ENCODE measurements around the gene FOXP1.

Gene FOXP1

DNA sequence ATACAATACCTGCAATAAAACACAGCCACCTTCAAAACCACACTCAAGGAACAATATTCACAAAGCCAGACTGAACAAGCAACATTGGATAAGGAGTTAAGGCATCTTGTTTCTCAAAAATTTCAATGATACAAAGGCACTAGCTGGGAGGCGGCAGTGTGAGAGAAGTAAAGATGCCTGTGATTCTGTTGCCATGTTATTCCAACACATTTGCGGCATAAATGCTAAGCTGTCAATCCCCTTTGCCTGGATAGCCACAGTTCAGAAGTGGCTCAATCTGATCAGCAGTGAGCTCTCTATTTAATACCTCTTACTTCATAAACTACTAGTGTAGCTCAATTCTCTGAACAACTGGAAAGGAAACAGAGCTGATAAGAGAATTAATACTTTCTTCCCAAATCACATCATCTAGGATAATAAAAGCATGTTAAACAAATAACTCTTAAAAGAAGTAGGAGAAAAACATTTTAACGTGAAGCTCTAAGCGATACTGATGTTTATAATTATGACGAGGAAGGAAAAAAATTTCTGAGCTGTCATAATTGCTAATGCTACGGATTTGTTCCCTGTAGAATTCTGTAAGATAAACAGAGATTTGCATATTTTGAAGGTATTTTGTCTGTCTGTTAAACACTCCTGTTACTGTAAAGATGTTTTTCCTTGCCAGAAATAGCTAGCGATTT lies 358.4 kb downstream of the FOXP1 start:
- DNase-seq (ENCODE audit: low spot score) (no peak), FAIRE-seq (no peak)

DNA sequence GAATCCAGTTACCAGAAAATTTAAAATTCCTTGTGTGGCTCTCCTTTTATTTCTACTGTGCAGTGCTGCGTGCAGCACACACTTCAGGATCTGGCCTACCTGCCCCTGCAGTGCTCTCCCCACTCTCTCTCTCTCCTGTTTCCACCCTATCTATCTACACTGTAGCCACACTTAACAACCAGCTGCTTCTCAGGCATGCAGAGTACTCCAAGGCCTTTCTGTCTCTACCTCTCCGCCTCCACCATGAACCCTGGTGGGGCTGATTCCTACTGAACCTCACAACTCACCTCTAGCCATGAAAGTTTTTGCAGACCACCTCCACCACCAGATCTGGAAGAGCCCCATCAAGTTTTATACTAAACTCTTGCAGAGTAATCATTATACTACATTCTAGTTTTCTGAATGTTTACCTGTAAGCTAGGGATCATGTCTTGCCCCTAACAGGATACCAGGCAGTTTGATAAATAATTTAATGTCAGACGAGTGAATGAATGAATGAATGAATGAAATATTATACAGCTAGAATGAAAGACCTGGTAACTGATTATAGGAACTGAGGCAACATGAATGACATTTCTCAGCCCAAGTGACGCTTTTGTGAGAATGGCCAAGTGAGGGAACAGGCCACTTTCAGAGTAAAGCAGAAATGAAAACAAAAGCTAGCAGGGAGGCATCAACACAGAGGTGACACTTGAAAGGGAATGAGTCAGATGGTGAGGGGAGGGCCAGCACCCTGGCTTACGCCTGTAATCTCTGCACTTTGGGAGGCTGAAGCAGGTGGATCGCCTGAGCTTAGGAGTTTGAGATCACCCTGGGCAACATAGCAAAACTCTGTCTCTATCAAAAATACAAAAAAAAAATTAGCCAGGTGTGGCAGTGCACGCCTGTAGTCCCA lies 363.5 kb downstream of the FOXP1 start:
- no peak for FAIRE-seq
- DNase-seq (ENCODE audit: low spot score): no peak

DNA sequence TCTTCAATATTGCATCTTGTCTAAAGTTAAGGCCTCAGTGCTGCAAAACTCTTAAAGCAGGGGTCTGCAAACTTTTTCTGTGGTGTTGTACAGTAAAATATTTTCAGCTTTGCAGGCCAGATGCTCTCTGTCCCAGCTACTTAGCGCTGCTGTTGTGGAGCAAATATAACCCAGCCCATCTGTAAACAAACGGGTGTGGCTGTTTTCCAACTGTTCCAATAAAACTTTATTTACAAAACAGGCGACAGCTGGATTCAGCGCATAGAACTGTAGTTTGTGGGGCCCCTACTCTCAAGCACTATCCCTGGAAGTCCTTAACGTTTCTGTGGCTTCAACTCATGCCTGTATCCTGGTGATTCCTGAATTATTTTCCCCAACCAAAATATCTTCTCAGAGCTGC lies 365.0 kb downstream of the FOXP1 start:
- FAIRE-seq (no peak), DNase-seq (ENCODE audit: low spot score) (no peak)

DNA sequence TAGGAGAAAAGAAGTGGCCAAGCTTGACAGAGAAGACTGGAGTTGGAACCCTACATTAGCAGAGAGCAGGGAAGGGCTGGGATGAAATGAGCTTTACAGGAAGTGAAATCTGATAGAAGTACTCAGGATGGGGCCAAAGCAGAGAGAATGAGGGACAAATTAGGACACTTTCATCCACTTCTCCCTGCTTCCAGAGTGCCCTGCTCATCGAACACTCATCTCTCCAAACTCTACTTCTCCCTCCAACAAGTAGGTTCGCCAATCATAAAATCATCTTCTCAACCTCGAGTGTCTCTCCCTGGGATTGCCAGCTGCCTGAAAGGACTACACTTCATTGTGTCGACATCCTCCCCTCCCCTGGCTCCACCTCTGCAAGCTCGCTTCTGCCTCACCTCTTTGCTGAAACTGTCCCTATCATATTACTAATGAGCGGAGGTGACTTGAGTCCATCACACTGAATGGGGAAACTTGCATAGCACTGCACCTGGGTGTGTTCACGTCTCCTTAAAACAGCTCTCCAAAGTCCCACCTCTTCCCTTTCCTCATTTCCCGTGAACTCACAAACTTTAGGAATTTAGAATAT lies 365.8 kb downstream of the FOXP1 start:
- DNase-seq (ENCODE audit: low spot score) (no peak), FAIRE-seq (no peak)

DNA sequence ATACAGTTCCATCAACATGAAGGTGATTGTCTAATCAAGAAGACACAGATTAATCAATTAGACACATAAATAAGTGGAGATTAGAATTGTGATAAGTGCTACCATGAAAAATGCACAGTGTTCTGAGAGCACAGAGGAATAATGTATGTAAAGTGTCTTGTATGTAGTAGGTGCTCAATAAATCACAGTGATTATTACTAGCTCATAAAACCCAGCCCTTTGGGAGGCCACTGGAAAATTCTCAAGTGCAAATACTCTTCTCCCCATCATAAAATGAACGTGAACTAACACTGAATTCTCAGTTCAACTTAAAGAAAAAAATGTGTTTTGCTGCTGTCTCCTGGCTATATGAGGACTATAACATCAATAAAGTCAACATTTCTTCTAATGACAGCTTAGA lies 368.2 kb downstream of the FOXP1 start:
- DNase-seq (ENCODE audit: low spot score) (no peak), FAIRE-seq (no peak)

DNA sequence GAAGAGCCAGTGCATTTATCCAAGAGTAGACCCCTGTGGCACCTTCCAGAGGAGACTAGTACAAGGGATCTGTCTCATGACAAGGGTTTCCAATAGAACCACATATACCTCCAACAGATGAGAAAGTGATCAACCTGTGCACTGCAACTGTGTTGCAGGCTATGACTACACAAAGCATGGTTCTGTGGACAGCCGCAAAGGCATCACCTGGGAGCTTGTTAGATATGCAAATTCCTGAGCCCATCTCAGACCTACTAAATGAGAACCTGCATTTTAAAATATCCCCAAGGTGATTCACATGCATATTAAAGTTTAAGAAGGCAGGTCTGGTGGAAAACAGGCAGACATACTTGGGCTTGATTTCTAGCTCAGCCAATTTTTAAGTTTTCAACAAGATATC lies 368.7 kb downstream of the FOXP1 start:
- FAIRE-seq: no peak
- no peak for DNase-seq (ENCODE audit: low spot score)

DNA sequence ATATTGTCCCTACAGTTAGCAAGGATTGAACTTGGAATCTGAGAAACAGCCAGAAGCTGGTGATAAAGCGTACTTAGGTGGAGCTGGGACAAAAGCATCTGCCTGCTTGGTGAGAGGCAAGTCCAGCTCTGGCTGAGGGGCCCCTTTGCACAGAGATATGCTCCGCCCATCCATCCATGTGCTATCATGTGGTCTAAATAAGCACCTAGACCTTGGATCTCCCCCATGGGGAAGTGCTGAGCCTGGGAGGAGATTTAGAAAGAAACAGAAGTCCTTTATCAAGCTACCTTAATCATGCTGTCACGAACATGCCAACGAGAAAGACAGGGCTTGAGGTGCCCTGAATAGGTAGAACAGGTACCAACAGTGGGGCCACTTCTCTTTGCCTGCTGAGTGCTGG lies 369.5 kb downstream of the FOXP1 start:
- DNase-seq (ENCODE audit: low spot score): no peak
- FAIRE-seq: no peak

DNA sequence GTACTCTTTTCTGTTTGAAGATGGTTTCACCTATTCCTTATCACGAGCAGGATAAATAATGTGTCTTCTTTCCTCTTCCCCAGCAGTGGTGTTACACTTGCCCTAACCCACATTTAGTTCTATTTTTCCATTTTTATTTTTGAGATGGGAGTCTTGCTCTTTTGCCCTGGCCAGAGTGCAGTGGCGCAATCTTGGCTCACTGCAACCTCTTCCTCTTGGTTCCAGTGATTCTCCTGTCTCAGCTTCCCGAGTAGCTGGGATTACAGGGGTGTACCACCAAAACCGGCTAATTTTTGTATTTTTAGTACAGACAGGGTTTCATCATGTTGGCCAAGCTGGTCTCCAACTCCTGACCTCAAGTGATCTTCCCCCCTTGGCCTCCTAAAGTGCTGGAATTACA lies 372.4 kb downstream of the FOXP1 start:
- FAIRE-seq (no peak), DNase-seq (ENCODE audit: low spot score) (no peak)

DNA sequence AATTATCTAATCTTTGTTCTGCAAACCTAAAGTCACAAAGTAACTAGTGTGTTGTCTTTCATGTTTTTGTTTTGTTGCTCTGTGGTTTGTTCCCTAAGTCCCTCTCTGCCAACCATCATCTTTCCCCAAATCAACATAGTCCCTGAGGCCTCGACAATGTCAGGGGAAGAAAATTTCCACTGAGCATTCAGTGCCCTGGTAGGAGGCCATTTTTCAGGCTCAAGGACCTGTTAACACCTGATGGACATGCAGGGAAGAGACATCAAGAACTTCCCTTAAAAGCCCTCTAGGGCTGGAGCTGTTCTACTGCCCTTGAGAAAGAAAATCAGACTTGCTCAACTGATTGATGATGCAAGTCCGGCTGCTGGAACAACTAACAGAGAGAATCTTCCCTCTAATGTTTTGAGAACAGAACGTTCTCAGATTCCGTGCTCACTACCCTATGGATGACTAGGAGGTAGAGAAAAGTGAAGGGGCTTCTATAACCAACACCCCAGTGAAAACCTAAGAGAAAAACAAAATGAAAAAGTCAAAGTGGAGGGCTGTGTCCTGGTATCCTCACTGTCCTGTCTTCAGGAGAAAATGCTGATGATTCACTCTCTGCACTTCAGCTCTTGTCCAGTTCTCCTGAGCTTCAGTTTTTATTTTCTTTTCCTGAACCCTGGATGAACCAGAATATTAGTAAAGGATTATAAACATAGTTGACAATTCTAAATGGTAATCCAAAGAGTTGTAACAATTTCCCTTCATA lies 373.1 kb downstream of the FOXP1 start:
- FAIRE-seq (no peak), DNase-seq (ENCODE audit: low spot score) (no peak)

DNA sequence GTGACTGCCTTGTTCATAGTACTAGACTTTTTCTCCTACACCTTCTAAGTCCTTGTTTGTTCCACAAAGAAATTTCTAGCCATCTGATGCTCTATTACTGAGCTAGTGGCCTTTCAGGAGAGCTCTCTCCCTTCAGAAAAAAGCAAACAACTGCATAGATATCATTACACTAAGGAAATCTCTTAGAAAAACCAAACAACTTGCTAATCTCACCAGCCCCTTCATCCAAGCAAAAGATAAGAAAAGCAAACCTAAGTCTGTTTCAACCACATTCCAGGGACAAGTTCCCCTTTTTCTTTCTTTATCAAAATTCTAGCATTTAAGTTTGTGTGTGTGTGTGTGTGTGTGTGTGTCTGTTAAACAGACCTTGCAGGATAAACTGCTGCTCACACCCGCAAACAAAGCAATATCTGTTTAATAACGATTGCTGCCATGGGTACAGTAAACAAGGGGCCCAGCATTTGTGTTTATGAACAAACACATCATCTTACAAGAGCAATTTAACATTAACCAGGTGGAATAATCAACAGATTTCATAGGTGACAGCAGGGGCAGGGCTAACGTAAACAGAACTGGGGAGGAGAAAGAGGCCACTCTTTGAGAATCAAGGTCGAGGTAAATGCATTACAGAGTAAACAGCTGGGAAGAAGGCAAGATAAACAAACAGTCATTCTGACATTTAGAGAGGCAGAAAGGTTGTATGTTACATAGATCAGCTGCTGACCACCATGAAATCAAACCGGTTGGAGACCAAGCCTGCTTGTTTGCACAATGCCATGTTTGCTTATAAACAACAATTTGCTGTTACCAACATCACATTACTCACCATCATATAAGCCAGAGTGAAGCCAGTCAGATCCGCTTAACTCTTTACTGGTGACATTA lies 375.1 kb downstream of the FOXP1 start:
- FAIRE-seq (no peak), DNase-seq (ENCODE audit: low spot score) (no peak)

DNA sequence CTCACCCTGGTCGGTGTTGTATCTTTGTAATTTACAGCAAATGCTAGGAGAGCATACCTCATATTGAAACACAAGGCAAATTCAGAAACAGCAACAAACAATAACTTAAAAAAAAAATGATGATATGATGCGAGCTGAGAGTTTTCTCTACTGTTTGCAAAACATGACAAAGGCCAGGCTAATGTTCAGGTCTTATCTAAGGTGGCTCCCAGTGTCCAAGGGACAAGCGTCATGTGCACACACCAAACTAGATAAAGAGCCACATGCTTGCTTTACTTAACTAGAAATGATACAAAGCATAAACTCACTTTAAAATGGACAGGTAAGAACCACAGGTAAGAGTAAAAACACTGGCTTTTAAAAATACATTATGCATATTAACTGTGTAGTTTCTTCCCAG lies 375.9 kb downstream of the FOXP1 start:
- DNase-seq (ENCODE audit: low spot score) (no peak), FAIRE-seq (no peak)

DNA sequence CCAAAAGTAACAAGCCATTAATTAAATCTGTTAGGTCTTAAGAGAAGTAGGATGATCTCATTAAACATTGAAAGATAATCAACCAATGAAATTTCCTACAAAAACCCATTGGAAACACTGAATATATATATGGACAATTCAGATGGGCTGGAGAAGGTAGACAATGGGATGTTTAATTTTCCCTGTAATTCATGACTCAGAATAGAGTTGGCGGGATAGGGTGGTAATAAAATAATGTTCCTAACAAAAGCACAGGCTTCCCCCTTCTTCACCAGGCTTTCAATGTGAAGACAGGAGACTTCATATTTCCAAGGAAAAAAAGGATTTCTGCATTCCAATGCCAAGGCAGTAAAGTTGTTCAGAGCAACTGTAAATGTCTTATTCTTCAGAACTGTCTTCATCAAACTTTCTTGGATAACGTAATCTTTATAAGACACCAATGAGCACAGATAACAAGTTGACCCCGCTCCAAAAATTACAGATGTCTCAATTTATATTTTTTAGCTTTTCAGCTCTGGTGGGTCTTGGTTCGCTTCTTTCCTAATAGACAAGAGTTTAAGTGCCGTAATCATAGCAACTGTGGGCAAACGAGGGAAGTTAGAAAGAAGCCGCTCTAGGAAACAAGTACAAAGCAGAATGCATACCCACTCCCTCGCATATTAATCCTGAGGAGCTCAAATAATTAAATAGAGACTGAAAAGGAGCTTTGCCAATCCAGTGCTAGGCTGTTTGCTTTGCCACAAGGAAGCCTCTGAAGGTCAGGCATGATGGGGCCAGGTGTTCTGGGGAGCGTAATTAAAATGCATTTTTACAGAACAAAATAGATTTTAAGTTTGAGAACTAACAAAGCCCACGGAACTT lies 377.0 kb downstream of the FOXP1 start:
- FAIRE-seq: no peak
- no peak for DNase-seq (ENCODE audit: low spot score)

DNA sequence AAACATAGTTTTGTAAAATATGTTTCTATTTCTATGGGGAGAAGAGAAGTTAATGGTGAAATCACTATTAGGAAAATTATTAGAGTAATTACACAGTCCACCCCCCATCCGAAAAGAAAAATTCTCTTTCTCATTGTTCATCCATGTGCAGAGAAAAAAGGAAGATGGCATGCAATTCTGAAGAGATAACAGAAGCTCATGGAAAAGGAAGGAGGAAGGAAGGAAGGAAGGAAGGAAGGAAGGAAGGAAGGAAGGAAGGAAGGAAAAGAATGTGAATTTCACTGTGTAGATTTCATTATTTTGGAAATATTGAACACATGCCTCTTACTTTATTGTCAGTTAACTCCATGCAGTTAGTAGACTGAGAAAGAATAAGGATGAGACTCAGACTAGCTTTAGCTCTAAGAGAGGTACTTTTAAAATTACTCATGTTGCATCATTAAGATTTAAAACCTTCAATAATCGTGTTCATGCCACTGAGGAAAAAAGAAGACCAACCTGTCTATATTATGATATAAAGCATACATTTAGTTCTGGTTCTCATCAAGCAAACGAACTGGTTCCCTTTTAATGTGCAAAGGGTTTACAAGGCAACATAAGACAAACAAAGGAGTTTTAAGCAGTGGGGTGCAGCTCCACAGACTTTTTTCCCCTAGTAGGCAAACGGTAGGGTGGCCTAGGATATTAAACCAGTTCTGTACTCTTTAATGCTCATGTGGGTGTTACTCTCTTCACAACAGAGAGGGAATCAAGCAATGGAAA lies 379.6 kb downstream of the FOXP1 start:
- FAIRE-seq (no peak), DNase-seq (ENCODE audit: low spot score) (no peak)

DNA sequence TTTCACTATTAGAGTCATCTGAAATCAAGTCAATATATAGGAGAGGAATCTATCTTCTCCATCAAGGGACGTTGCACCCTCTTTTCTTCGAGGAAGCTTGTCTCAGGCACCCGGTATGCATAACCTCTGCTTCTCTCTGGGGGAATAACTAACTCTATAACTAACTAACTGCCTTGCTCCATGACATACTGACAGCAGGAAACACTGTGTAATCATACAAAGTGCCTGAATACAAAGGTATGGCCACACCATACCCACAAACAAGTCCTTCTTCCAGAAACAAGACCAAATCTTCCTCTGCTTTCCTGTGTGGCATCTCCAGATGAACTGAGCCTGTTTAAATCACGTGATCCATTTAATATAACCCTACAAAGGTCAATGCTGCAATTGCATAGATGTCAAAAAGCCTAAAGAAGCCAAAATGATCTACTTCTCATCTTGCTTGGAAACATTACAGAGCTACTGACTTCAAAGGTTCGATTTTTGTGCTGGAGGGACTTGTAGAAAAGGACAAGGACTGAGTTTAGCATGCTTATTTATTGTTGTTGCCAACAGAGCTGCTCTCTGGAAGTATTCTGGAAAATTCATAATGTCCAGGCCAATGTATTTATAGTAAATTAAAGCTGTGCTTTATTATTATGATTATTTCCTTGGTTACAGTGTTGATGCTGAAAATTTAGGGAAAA lies 380.5 kb downstream of the FOXP1 start:
- DNase-seq (ENCODE audit: low spot score) (no peak), FAIRE-seq (no peak)

DNA sequence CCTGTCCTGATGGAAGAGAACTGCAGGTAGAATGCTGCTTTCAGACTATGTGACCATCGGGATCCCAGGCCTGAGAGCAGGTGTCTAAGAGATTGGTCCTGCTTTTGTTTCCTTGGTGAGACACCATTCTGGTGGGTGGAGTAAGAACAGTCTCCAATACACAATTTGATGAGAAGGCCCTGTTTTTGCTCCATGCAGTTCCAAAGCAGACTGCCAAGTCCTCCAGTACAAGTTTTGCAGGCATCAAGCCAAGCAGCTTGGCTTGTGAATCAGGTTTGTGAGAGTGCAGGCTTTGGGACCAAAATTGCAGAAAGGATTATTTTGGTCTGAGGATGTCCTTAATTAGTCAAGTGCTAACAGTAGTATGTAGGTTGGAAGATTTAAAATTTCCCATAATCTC lies 381.6 kb downstream of the FOXP1 start:
- FAIRE-seq (no peak), DNase-seq (ENCODE audit: low spot score) (no peak)

DNA sequence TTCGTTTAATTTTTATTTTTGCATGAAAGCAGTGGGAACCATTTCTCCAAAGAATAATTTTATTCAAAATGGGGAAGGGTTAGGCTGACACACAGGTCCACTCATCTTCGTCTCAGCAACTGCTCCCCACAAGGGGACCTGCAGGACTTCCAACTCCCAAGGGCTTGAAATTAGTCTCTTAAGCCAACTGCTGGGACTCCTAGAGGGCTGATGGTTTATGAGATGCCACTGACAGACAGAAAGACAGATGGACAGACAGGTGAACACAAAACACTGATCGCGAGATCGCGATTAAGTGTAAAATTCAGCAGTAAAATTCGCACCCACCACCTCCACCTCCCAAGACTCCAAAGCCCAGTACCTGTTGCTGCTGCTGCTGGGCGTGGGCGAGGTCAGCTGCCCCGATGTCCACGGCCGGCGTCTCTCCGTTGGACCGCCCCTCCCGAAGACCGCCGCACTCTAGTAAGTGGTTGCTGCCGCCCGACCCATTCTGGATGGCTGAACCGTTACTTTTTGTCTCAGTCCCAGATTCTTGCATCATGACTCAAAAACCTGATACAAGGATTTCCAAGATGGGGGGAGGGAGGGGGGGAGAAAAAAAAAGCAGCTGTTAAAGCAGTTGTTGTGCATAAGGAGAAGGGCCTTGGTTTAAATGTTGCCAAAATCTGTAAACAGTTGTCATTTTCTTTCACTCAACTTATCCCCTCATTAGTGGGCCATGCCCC lies 385.5 kb downstream of the FOXP1 start:
- FAIRE-seq (no peak), DNase-seq (ENCODE audit: low spot score) (no peak)

DNA sequence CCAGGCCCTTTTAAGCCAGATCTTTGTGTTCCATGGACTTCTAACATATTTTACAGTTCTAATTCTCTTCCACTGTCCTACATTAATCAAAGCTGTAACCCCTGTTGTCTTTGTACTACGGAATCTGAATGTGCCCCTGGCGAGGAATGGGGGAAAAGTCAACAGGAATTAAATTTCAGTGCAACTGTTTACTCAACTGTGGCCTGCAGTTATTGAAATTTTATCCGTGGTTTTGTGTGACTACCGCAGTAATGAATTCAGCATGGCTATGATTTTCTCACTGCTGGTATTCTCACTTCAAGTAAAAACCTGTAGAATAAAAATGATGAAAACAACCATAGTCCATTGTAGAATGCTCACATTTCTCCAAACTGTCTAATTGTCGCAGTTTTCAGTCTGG lies 388.0 kb downstream of the FOXP1 start:
- DNase-seq (ENCODE audit: low spot score) (no peak), FAIRE-seq (no peak)

DNA sequence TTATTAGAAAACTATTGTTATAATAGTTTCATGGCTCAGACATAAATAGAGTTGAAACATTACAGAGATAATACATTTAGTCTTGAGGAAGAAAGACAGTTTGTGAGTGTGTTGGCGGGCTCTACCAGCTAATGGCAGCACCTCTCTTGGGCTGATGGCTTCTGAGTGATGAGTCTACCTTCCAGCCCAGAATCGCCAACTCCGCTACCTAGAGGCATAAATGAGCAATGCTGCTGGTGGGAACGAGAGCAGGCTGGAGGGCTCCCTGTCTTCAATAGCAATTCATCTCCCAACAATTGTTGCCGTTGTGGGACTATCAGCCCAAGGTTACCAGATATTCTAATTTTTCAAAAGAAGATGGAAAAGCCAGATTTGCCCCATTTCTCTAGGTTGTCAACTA lies 388.7 kb downstream of the FOXP1 start:
- DNase-seq (ENCODE audit: low spot score) (no peak), FAIRE-seq (no peak)

All from RCC 7860 (cell line).